ENCODE data around the gene PLCG1. TPM values are rescaled to one million over a fixed set of nuclear protein-coding genes. Genes with fewer than 3 reads are reported as not detected.

Gene PLCG1
- polyA plus RNA-seq, 2 of the 4 experiments (the other 2 are of a cell fraction) = 22.0 to 65.0 TPM

DNA sequence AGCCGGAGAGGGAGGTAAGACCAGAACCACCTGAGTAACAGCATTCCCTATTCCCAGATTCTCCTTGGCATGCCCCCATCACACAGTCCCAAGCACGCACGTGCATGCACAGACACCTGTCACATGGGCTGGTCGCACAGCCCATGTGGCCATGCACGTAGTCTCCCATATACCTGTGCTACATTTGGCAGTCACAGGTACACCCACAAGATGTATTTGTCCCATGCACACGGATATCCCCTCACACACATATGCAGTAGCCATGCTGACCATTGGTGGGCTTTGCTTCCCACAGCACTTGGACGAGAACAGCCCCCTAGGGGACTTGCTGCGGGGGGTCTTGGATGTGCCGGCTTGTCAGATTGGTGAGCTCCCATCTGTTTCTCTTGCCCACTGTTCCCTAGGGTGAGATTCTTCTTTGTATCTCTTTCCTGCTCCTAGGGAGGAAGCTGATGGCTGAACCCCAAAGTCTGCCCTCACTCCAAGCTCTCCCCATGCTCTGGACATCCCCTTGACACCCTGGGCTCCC, 31.9 kb downstream of the PLCG1 start:
- Histone ChIP-seq H3K27ac (no peak overlapping the region), H3K9me3 (no peaks in the 10 kb centered on the region), H3K4me2 (no peak overlapping the region), H3K4me1 (no peaks in the 10 kb centered on the region), H3K4me3 (no peak overlapping the region)
- WGBS (ENCODE audit: missing lambda C conversion rate) = 90% methylated on average over 8 of the region's 9 CpGs
- no peak for TF ChIP-seq ZC3H11A (IDR thresholded peaks at IDR 0.05)
- TF ChIP-seq, protein P1, sequence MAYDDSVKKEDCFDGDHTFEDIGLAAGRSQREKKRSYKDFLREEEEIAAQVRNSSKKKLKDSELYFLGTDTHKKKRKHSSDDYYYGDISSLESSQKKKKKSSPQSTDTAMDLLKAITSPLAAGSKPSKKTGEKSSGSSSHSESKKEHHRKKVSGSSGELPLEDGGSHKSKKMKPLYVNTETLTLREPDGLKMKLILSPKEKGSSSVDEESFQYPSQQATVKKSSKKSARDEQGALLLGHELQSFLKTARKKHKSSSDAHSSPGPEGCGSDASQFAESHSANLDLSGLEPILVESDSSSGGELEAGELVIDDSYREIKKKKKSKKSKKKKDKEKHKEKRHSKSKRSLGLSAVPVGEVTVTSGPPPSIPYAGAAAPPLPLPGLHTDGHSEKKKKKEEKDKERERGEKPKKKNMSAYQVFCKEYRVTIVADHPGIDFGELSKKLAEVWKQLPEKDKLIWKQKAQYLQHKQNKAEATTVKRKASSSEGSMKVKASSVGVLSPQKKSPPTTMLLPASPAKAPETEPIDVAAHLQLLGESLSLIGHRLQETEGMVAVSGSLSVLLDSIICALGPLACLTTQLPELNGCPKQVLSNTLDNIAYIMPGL (CRISPR knock-in tag; IDR thresholded peaks at IDR 0.05; ENCODE audit: borderline replicate concordance) = no peak
- no peak for TF ChIP-seq SMC3 (IDR thresholded peaks at IDR 0.05)
- no peak for TF ChIP-seq MYC (IDR thresholded peaks at IDR 0.05; ENCODE audit: borderline replicate concordance, low read length)
- no peak for TF ChIP-seq CBX8 (IDR thresholded peaks at IDR 0.05)
- no peak for TF ChIP-seq EHMT2 (IDR thresholded peaks at IDR 0.05; ENCODE audit: low read depth)
- no peak for TF ChIP-seq MAZ (IDR thresholded peaks at IDR 0.05; ENCODE audit: borderline replicate concordance, low read depth, low read length)
- no peak for TF ChIP-seq CHD4 (IDR thresholded peaks at IDR 0.05; ENCODE audit: borderline replicate concordance)
- FAIRE-seq (no peak), ATAC-seq (no peak), DNase-seq (ENCODE audit: low read depth in 1 of 2, low spot score in 1 of 2) (no peak)
- POLR2A ChIA-PET = no interaction called here
- CTCF ChIA-PET = interaction anchor here (1.0 to 12.1 kb wide), 6 partner anchors 10 to 202 kb away, joined by 3 to 248 read pairs (median 5); partner anchors contain the start of gene LPIN3

DNA sequence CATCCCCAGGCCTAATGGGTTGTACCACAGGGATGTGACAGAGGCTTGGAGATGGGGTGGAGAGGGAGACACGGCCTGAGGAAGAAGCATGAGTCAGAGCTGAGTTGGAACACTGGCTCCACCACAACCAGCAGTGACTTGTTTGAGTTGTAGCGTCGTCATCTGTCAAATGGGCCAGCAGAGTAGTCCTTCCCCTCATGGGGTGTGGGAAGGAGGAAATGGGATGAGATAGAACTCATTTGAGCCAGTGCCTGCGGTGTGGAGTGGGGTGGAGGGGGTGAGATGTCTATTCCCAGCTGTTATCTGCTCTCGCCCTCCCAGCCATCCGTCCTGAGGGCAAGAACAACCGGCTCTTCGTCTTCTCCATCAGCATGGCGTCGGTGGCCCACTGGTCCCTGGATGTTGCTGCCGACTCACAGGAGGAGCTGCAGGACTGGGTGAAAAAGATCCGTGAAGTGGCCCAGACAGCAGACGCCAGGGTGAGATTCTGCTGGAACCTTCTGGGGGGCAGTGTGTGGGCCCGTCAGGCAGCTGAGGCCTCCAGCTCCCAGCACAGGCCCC, 32.5 kb downstream of the PLCG1 start:
- CTCF ChIA-PET = interaction anchor here (1.0 to 12.1 kb wide), 7 partner anchors 11 to 201 kb away, joined by 3 to 248 read pairs (median 4); partner anchors contain the start of gene LPIN3

DNA sequence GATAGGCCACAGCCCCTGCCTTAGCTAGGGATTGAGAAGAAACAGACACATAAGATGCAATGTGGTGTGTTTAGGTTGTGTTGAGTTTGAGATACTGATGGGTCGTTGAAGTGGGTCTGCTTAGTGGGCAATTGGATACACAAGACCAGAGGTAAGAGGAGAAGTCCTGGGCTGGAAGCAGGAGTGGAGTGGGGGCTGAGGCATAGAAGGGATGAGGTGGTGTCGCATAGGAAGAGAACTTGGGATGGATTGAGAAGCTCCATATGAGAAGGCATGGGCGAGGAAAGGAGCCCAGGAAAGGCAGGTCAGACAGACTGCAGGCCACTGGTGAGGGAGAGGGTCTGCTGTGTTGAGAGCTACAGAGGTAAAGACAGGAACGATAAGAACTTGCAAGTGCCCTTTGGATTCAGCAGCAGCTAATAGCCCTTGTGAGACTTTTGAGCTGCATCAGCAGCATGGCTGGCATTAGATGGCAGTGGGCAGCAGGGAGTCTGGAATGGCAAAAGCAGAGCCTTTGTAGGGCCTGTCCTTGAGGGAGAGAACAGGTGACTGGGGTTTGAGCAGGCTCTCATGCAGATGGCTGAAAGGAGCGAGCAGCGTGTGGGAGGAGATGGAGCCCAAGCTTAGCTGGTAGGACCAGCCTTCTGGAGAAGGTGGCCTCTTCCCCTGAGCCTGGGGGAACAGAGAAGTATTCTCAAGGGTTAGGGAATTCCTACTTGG, 33.2 kb downstream of the PLCG1 start:
- ChIA-PET POLR2A (no interaction called here), CTCF (interaction anchor here (1.0 to 12.1 kb wide), 8 partner anchors 12 to 201 kb away, joined by 3 to 248 read pairs (median 4); partner anchors contain the start of gene LPIN3)
- no peak for ATAC-seq
- DNase-seq (ENCODE audit: low read depth in 1 of 2, low spot score in 1 of 2) = no peak
- no peaks in the 10 kb centered on the region for H3K4me1 ChIP-seq
- no peak for FAIRE-seq
- no peak overlapping the region for H3K4me2 ChIP-seq
- H3K4me3 ChIP-seq = no peak overlapping the region
- no peaks in the 10 kb centered on the region for H3K9me3 ChIP-seq
- no peak overlapping the region for H3K27ac ChIP-seq
- WGBS (ENCODE audit: missing lambda C conversion rate) = 90% methylated on average over 6 of the region's 6 CpGs
- TF ChIP-seq, protein P2, sequence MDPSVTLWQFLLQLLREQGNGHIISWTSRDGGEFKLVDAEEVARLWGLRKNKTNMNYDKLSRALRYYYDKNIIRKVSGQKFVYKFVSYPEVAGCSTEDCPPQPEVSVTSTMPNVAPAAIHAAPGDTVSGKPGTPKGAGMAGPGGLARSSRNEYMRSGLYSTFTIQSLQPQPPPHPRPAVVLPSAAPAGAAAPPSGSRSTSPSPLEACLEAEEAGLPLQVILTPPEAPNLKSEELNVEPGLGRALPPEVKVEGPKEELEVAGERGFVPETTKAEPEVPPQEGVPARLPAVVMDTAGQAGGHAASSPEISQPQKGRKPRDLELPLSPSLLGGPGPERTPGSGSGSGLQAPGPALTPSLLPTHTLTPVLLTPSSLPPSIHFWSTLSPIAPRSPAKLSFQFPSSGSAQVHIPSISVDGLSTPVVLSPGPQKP (IDR thresholded peaks at IDR 0.05; ENCODE audit: low read depth, low read length) = no peak
- TF ChIP-seq, protein P3, sequence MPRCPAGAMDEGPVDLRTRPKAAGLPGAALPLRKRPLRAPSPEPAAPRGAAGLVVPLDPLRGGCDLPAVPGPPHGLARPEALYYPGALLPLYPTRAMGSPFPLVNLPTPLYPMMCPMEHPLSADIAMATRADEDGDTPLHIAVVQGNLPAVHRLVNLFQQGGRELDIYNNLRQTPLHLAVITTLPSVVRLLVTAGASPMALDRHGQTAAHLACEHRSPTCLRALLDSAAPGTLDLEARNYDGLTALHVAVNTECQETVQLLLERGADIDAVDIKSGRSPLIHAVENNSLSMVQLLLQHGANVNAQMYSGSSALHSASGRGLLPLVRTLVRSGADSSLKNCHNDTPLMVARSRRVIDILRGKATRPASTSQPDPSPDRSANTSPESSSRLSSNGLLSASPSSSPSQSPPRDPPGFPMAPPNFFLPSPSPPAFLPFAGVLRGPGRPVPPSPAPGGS (IDR thresholded peaks at IDR 0.05) = no peak
- no peak for TF ChIP-seq EHF (CRISPR knock-in tag; IDR thresholded peaks at IDR 0.05)
- TF ChIP-seq ZNF302 (CRISPR knock-in tag; IDR thresholded peaks at IDR 0.05) = no peak
- no peak for TF ChIP-seq ZSCAN20 (CRISPR knock-in tag; IDR thresholded peaks at IDR 0.05)
- TF ChIP-seq FOSB (CRISPR knock-in tag; IDR thresholded peaks at IDR 0.05) = no peak
- no peak for TF ChIP-seq MYC (IDR thresholded peaks at IDR 0.05; ENCODE audit: borderline replicate concordance, low read length)
- no peak for TF ChIP-seq HOXB5 (CRISPR knock-in tag; IDR thresholded peaks at IDR 0.05)
- no peak for TF ChIP-seq RNF2 (IDR thresholded peaks at IDR 0.05; ENCODE audit: borderline replicate concordance, low read depth)
- no peak for TF ChIP-seq RARB (CRISPR knock-in tag; IDR thresholded peaks at IDR 0.05)
- TF ChIP-seq POLR2AphosphoS2 (conservative IDR thresholded peaks at IDR 0.05; ENCODE audit: low read length) = no peak
- no peak for TF ChIP-seq FOSL2 (IDR thresholded peaks at IDR 0.05)
- TF ChIP-seq FOSL2 (CRISPR knock-in tag; IDR thresholded peaks at IDR 0.05) = no peak

More for the DNA sequence above, 32.5 kb downstream of the PLCG1 start:
- Histone ChIP-seq H3K27ac (no peak overlapping the region), H3K4me2 (no peak overlapping the region), H3K9me3 (no peaks in the 10 kb centered on the region), H3K4me1 (no peaks in the 10 kb centered on the region), H3K4me3 (no peak overlapping the region)
- POLR2A ChIA-PET = no interaction called here
- DNase-seq (ENCODE audit: low read depth in 1 of 2, low spot score in 1 of 2) (no peak), ATAC-seq (no peak), FAIRE-seq (no peak)
- WGBS (ENCODE audit: missing lambda C conversion rate) = 86% methylated on average over 13 of the region's 14 CpGs
- TF ChIP-seq, protein P3 (IDR thresholded peaks at IDR 0.05) = no peak
- no peak for TF ChIP-seq HDAC2 (IDR thresholded peaks at IDR 0.05)
- TF ChIP-seq BHLHE40 (IDR thresholded peaks at IDR 0.05; ENCODE audit: low read depth, low read length) = no peak
- TF ChIP-seq NPAS2 (CRISPR knock-in tag; IDR thresholded peaks at IDR 0.05; ENCODE audit: borderline replicate concordance) = no peak
- TF ChIP-seq MAZ (IDR thresholded peaks at IDR 0.05; ENCODE audit: borderline replicate concordance, low read depth, low read length) = no peak
- no peak for TF ChIP-seq CEBPB (IDR thresholded peaks at IDR 0.05)
- TF ChIP-seq, protein P4, sequence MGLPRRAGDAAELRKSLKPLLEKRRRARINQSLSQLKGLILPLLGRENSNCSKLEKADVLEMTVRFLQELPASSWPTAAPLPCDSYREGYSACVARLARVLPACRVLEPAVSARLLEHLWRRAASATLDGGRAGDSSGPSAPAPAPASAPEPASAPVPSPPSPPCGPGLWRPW (IDR thresholded peaks at IDR 0.05) = no peak
- TF ChIP-seq CHD2 (IDR thresholded peaks at IDR 0.05; ENCODE audit: low read length, partially characterized antibody) = no peak
- TF ChIP-seq JUN (IDR thresholded peaks at IDR 0.05) = no peak
- no peak for TF ChIP-seq KDM5A (IDR thresholded peaks at IDR 0.05)
- no peak for TF ChIP-seq POLR2AphosphoS2 (conservative IDR thresholded peaks at IDR 0.05; ENCODE audit: low read length)
- no peak for TF ChIP-seq NR3C1 (IDR thresholded peaks at IDR 0.05)
- no peak for TF ChIP-seq NFE2L2 (conservative IDR thresholded peaks at IDR 0.05; ENCODE audit: low read length)
- TF ChIP-seq HOXA7 (CRISPR knock-in tag; IDR thresholded peaks at IDR 0.05) = no peak
- TF ChIP-seq ESRRA (IDR thresholded peaks at IDR 0.05; ENCODE audit: borderline replicate concordance, low read length) = no peak
- no peak for TF ChIP-seq JUNB (IDR thresholded peaks at IDR 0.05)
